ENCODE results near the gene WWOX. TPM values are rescaled to one million over a fixed set of nuclear protein-coding genes. Genes with fewer than 3 reads are reported as not detected.
A peak's percentile ranks its signal among the peaks of the same experiment; 100 is the strongest.

Gene WWOX
- total and polyA plus RNA-seq, 3 donors from 2014 or later = 20.6 to 76.7 (median 64.1) TPM

GRCh38 chr16:78925083-78925767 is 825.8 kb downstream of the WWOX start:
- DNase-seq = peak; percentile 43
- Histone ChIP-seq H3K4me1 (peaks cover 11% of the 10 kb centered on the region), H3K4me3 (no peak overlapping the region), H3K27me3 (no peaks in the 10 kb centered on the region), H3K9me3 (no peaks in the 10 kb centered on the region), H3K36me3 (ENCODE audit: low read depth, missing control alignments) (no peaks in the 10 kb centered on the region), H3K27ac (no peak overlapping the region)
- intact Hi-C loops (cut with DNase I; ENCODE audit: low total_unique reads) = no loop called here
- no peak for TF ChIP-seq POLR2A (IDR thresholded peaks at IDR 0.05)
- TF ChIP-seq CTCF (IDR thresholded peaks at IDR 0.05) = peak; percentile 18 to 50 (median 41)
- 62 to 67% methylated on average over 8 of the region's 8 CpGs for WGBS, 2 donors

GRCh38 chr16:78926723-78927210 is 827.3 kb downstream of the WWOX start:
- intact Hi-C loops (cut with DNase I; ENCODE audit: low total_unique reads) = no loop called here

GRCh38 chr16:78927766-78928165 is 828.3 kb downstream of the WWOX start:
- intact Hi-C loops (cut with DNase I; ENCODE audit: low total_unique reads) = no loop called here
- TF ChIP-seq POLR2A (IDR thresholded peaks at IDR 0.05) = no peak
- no peak for TF ChIP-seq CTCF (IDR thresholded peaks at IDR 0.05)
- no peak for DNase-seq
- Histone ChIP-seq H3K27me3 (no peaks in the 10 kb centered on the region), H3K27ac (no peak overlapping the region), H3K4me3 (no peak overlapping the region), H3K36me3 (ENCODE audit: low read depth, missing control alignments) (no peaks in the 10 kb centered on the region), H3K9me3 (no peaks in the 10 kb centered on the region), H3K4me1 (peaks cover 8% of the 10 kb centered on the region)
- 44 to 51% methylated on average over 4 of the region's 4 CpGs for WGBS, 2 donors

More at GRCh38 chr16:78926723-78927210, 827.3 kb downstream of the WWOX start:
- WGBS, 2 donors = 87 to 90% methylated on average over 5 of the region's 5 CpGs
- Histone ChIP-seq H3K4me1 (no peaks in the 10 kb centered on the region), H3K36me3 (ENCODE audit: low read depth, missing control alignments) (no peaks in the 10 kb centered on the region), H3K9me3 (no peaks in the 10 kb centered on the region), H3K27me3 (no peaks in the 10 kb centered on the region), H3K27ac (no peak overlapping the region), H3K4me3 (no peak overlapping the region)
- TF ChIP-seq POLR2A (IDR thresholded peaks at IDR 0.05) (no peak), CTCF (IDR thresholded peaks at IDR 0.05) (no peak)
- no peak for DNase-seq

- Histone ChIP-seq H3K27ac (no peak overlapping the region), H3K27me3 (no peaks in the 10 kb centered on the region), H3K9me3 (no peaks in the 10 kb centered on the region), H3K4me1 (peaks cover 9% of the 10 kb centered on the region), H3K4me3 (no peak overlapping the region), H3K36me3 (ENCODE audit: low read depth, missing control alignments) (no peaks in the 10 kb centered on the region)
- 63 to 68% methylated on average over 7 of the region's 7 CpGs for WGBS, 2 donors
- no peak for TF ChIP-seq CTCF (IDR thresholded peaks at IDR 0.05)
- no peak for TF ChIP-seq POLR2A (IDR thresholded peaks at IDR 0.05)
- DNase-seq = no peak
- intact Hi-C loops (cut with DNase I; ENCODE audit: low total_unique reads) = no loop called here
Observed at GRCh38 chr16:78929841-78930240, 830.4 kb downstream of the WWOX start.

- H3K27ac ChIP-seq = no peak overlapping the region
- no peaks in the 10 kb centered on the region for H3K9me3 ChIP-seq
- intact Hi-C loops (cut with DNase I; ENCODE audit: low total_unique reads) = no loop called here
- H3K4me1 ChIP-seq = peaks cover 9% of the 10 kb centered on the region
- H3K4me3 ChIP-seq = no peak overlapping the region
- no peaks in the 10 kb centered on the region for H3K27me3 ChIP-seq
- DNase-seq = no peak
- H3K36me3 ChIP-seq (ENCODE audit: low read depth, missing control alignments) = no peaks in the 10 kb centered on the region
- 96 to 97% methylated on average over 4 of the region's 4 CpGs for WGBS, 2 donors
- TF ChIP-seq CTCF (IDR thresholded peaks at IDR 0.05) (no peak), POLR2A (IDR thresholded peaks at IDR 0.05) (no peak)
Observed at GRCh38 chr16:78930561-78930960, 831.1 kb downstream of the WWOX start.
